Adrenal gland (tissue), 5 donors: ENCODE measurements around the gene CKMT2.

ENCODE experiments used
- POLR2A ChIP-seq, 2 donors: fragments of 450-650 bp; IDR thresholded peaks; one replicate each; pipeline ENCODE4 v1.6.1; 2017; ENCODE audit warnings: antibody characterized with exemption in 2 of 2, mild to moderate bottlenecking in 2 of 2, moderate library complexity in 1 of 2
- TF ChIP-seq, protein P1 (sequence below), 6 experiments: fragments of 450-650 bp in 4 of 6; fragments of 200-600 bp in 2 of 6; sonication (generic) in 1 of 6; IDR thresholded peaks; 1 replicate in 5 of 6; 2 replicates in 1 of 6; pipeline versions ENCODE4 v1.5.1 to v1.8.0; 2016 to 2021; ENCODE audit warnings: antibody characterized with exemption in 6 of 6, mild to moderate bottlenecking in 2 of 6, moderate library complexity in 1 of 6
- donor health status: DM: no; HTN: no; CAD: no.

DNA sequence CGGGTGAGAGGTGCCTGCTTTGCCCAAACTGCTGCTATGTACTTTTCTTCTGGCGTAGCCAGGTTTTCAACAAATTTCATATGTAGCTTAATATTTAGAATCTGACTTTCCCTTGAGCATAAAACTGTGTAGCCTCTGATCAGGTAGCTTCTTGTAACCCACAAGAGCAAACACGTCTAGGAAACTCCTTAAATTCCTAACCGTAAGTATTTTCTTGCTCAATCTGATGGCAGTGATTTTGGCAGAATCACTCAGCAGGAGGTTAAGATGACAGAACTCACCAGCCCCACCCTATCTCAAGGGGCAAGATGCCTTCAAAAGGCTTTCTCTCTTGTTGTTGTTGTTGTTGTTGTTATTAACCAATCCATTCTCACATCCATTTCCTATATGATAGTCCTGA lies 20.8 kb downstream of the CKMT2 start:
- TF ChIP-seq, protein P1, sequence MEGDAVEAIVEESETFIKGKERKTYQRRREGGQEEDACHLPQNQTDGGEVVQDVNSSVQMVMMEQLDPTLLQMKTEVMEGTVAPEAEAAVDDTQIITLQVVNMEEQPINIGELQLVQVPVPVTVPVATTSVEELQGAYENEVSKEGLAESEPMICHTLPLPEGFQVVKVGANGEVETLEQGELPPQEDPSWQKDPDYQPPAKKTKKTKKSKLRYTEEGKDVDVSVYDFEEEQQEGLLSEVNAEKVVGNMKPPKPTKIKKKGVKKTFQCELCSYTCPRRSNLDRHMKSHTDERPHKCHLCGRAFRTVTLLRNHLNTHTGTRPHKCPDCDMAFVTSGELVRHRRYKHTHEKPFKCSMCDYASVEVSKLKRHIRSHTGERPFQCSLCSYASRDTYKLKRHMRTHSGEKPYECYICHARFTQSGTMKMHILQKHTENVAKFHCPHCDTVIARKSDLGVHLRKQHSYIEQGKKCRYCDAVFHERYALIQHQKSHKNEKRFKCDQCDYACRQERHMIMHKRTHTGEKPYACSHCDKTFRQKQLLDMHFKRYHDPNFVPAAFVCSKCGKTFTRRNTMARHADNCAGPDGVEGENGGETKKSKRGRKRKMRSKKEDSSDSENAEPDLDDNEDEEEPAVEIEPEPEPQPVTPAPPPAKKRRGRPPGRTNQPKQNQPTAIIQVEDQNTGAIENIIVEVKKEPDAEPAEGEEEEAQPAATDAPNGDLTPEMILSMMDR (IDR thresholded peaks at IDR 0.05), result no peak
- TF ChIP-seq POLR2A (IDR thresholded peaks at IDR 0.05), result no peak
